HG03108 (cell line): Measurements from ENCODE around the gene ZDHHC14.

Experiments used
- ATAC-seq: cut with Tn5 transposase; IDR thresholded peaks from one replicate; pipeline ENCODE4 v1.9.1; 2021; ENCODE audit warnings: moderate library complexity; ENCODE audit not compliant: unreplicated experiment

ZDHHC14 gene

DNA sequence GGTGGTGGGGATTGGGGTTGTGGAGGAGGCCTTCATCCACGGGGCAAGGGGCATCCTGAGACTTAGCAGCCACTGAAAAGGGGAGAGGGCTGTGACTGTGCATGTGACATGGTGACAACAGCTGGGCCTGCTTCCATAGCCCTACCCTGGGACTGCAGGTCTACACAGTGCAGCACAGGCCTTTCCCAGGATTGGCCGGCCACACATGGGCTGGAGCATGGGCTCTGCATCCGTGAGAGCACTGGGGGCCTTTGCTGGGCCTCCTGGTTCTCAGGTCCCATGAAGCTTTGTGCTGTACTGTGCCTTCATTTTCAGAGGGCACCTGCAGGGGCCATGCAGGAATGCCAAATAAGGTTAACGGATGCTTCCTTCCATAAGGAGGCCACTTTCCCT is 56.0 kb downstream of the ZDHHC14 start:
- ATAC-seq, result no peak

DNA sequence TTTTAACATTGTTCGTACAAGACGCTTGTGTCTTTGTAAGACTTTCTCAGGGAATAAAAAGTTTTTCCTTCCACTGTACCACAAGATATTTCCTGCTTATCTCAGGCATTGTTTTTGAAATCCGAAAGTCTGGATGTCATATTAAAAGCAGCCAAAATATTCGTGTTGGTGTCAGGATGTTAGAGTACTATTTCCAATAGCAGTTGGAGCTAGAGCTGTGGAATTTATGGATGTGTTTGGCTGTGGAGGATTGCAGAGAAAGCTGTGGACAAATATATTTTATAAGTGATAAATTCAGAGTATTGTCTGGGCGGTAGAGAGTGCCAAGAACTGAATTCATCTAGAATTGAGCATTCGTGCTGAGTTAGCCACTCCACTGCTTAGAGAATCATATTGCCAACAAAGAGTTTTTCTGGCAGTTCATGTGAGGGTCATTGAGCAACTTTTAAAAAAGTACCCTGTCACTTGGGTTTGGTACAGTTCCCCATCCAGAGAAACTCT is 57.7 kb downstream of the ZDHHC14 start:
- no peak for ATAC-seq

DNA sequence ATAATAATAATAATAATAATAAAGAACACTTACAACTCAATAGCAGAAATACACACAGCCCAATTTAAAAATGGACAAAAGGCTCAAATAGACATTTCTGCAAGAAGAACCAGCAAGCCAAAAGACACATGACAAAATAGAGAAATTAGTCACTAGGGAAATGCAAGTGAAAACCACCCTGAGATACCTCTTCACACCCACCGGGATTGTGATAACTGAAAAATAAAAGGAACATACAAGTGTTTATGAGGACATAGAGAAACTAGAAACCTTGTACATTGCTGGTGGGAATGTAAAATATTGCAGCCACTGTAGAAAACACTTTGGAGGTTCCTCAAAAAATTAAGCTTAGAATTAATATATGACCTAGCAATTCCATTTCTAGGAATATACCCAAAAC is 59.2 kb downstream of the ZDHHC14 start:
- no peak for ATAC-seq

DNA sequence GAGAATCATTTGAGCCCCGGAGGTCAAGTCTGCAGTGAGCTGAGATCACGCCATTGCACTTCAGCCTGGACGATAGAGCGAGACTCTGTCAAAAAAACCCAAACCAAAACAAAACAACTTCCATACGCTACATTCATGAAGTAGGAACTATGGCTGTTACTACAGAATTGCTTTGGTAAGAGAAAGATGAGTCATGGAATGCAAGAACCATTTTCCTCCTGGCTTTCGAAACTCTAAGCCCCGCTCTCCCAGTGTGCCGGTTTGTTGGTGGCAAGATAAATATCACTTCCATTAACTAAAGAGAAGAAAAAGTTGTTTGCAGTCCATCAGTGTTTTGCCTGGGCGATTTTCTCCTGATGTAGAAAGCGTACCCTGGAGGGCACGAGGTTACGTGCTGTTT is 61.3 kb downstream of the ZDHHC14 start:
- no peak for ATAC-seq

DNA sequence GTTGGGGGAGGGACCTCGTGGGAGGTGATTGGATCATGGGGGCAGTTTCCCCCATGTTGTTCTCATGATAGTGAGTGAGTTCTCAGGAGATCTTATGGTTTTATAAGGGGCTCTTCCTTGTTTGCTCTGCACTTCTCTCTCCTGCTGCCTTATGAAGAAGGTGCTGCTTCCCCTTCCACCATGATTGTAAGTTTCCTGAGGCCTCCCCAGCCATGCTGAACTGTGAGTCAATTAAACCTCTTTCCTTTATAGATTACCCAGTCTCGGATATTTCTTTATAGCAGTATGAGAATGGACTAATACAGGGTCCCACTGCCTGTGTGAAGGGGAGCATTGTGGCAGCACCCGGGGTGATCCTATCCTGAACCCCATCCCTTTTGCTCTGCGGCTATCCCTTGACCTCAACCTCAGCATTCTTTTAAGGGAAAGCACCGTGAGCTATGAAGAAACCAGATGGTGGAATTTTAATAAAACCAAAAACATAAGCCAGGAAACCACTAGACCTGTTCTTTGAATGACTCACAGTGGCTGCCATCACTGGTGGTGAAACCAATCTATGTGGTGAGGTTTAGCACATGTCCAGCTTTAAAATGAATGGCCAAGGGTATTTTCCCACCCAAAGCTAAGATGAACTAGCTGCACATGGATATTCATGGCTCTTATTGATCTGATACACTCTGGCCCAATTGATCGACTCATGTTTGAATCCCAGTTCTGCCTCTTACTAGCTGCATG is 62.2 kb downstream of the ZDHHC14 start:
- ATAC-seq, result peak; percentile 92

DNA sequence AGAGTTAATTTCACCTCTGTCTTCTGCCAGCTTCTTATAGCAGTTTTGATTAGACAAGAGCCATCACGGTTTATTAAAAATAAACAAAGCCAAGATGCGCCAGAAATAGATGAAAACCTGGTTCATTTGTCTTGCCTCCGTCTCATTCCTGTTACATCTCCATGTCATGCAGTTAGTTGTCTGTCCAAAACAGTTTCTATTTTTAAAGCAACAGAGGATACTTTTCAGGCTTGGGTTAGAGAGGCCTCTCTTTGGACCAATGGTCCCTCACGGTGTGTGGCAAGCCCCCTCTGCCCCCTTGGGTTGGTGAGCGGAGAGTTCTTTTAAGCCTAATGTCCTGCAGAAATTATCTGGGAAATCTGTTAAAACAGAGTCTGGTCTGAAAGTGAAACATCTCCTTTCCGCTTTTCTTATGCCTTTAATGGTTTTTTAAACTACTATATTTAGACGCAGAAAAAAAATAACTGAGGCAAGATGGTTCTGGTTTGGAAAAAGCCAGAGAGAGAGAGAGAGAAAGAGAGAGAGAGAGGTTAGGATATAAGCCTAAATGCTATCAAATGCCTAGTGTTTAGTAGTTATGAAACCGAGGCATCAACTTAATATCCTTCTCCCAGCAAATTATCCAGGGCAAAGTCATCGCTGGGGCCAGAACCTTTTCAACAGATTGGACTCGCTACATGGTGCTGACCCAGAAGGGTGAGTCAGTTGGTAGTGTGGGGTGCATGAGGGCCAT is 64.5 kb downstream of the ZDHHC14 start:
- no peak for ATAC-seq

DNA sequence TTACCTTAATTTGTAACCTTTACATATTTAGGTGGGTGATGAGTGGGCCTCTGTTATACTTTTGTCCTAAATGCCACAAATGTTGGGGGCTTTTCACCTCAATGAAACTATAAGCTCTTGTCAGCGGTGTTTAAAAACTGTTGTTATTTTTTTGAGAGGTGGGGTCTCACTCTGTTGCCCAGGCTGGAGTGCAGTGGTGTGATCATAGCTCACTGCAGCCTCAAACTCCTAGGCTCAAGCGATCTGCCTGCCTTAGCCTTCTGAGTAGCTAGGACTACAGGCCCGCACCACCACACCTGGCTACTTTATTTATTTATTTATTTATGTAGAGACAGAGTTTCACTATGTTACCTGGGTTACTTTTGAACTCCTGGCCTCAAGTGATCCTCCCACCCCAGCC is 66.7 kb downstream of the ZDHHC14 start:
- no peak for ATAC-seq

DNA sequence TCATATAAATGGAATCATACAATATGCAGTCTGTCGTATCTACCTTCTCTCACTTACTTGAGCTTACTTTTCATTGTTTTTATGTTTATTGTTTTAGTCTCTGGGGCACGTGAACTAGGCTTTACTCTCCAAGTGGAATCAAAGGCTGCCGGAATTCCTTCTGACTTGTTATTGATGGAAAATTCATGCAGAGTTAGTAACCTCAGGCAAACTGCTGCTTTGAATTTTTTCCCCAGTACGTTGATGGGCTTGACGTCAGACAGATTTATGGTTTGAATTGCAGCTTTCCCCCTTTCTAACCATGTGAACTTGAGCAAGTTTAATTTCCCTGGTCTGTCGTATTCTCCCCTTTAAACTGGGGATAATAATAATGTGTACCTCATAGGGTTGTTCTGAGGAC is 68.6 kb downstream of the ZDHHC14 start:
- ATAC-seq, result no peak

DNA sequence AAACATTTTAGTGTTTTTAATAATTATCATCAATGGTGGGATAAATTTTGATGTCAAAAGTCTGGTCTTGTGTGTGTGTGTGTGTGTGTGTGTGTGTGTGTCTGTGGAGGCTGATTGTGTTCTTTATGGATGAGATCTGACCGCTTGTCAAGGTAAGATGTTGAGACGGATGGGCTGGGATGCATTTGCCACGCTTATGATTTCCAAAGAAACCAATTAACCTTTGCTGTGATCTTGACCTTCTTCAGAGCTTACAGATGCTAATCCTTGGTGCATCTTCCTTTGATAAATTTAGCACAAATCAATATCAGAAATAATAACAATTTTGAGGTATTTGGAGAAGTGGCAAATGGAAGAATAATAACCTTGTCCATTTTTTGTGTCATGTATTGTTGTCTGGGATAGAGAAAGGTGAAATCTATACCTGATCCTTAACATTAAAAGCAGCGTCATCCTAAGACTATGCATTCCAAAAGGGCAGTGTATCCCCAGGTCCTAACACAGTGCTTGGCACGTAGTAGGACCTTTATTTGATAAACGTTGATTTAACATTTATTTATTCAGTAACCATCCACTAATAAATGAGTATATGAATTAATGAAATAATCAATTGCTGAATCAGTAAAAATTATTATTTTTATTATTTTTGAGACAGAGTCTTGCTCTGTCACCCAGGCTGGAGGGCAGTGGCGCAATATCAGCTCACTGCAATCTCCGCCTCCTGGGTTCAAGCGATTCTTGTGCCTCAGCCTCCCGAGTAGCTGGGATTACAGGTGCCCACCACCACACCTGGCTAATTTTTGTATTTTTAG is 70.1 kb downstream of the ZDHHC14 start:
- ATAC-seq, result no peak

DNA sequence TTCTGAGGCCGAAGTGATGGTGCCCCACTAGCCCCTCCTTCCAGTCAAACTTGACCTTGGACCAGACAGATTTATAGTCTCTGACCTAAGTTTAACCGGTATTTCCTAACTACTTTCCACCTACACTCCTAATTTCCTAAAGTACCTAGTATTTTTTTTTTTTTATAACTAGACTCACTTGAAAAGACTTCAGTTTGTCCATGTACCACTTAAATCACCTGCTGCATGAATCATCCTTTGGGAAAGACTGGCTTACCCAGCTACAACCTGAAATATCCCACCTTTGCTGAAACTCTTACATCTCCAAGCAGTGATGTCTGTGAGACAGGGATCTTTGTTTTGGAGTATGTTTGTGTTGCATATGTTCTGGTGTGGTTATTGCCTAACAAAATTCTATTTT is 71.1 kb downstream of the ZDHHC14 start:
- no peak for ATAC-seq

DNA sequence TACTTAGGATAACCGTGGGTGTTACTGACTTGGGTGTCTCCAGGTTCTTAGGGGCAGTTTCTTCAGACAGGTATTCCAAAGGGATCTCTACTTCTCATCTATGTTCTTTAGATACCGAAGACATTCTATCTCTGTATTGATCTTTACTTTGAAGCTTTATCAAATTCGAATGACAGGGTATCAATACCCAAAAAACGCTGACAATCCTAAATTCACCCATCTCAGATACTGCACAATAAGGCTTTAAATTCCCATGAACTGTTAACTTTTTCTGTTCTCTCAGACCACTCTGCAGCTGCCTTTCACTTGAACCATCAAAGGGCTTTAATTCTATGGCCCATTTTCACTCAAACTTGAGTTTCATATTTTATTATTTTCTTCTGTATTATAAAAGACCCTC is 72.1 kb downstream of the ZDHHC14 start:
- no peak for ATAC-seq

DNA sequence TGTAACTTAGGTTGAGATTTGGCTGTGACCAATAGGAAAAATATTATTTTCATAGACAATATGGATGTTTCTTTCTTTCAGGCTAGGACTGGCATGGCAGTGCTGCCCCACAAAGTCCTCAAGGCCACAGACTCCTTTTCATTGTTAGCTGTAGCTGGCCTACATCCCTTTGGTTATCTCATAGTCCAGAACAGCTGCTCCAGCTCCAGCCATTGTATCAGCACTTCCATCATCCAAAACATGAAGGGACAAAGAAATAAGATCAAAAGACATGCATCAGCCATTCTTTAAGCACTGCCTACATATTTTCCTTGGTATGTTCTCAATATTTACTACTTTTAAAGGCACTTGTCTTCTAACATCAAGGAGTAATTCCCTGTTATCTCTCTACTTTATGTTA is 73.0 kb downstream of the ZDHHC14 start:
- no peak for ATAC-seq

DNA sequence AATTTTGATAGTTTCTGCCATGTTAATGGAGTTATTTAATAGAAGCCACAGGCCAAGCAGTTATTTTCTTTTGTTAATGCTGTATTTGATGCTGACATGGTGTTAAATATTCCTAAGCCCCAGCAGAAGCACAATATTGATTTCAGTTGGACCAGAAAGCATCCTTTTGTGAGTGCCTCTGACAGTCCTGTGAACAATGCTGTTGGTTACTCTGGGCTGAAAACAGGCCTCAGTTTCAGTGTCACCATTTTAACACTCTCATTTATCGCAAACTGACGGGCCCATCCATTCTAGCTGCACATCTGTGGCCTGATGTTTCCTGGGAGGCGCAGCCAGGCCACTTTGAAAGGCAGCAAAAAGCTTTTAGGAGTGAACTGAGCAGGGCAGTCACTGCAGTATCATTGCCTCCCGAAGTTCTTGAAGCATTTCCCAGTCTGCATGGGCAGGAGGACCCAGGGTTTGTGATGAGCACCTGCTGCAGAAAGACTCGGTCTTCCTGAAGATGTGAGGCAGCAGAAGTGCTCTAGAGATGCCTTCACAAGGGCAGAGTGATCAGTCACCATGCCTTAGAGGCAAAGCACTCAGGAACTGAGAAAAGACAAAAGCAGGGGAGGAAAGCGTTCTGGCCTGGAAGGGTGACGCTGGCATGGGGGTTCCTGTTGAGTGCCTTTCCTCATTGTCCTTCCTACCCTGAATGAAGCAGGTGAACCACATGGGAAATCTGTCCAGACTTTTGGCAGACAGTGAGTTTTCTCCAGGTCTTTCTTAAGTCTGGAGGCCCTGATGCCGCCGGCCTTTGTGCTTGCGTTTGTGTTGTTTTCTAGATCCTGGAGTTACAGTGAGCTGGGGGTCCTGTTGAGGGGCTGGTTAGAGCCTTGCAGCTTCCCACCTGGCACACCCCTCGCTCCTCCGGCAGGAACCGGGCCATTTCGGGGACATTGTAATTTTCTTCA is 74.0 kb downstream of the ZDHHC14 start:
- no peak for ATAC-seq

DNA sequence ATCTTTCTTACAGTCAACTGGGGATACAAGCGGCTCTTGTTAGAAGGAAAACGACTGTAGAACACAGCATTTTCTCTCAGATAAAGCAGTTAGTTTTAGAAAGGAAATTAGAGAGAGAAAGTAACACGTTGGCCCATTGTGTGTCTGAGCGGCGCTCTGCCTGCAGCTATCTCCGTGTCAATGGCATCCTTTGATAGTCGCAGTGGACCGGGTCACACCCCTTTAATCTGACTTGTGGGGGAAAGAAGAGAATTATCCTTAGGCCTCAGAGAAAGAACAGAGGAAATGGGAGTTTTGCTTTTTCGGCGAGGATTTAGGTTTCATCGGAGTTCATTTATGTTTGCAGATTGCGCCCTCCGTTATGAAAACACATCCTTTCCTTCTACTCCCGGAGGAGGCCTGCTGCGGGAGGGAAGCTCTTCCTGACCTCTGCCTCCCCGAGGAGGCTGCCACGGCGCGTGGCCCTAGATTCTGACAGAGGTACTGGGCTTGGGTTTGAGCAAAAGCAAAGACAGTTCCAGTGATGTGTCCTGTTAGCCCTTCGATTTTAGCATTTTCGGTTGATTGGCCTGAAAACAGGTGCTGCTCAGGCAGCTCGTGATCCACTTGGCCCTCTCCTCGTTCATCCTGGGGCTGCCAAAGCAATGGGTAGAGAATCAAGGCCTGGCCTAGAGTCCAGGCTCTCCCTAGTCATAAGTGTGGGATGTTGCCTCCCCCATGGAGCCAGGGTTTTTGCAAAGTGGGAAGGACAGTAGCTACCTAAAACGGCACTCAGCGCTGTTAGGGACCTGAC is 74.9 kb downstream of the ZDHHC14 start:
- ATAC-seq, result no peak

DNA sequence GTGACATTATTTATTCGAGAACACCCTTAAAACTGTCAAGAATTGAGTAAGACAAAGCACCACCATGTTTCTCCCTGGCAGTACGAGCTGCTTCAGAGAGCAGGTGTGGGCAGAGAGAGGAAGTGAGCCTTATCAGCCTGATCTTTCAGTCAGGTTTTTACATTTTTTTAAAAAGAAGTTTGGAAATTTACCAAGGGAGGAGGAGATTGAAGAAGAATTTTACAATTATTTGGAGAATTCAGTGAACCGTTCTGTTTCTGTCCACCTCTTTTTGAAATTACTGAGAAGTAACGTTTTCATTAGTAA is 75.5 kb downstream of the ZDHHC14 start:
- peak; percentile 49 for ATAC-seq

DNA sequence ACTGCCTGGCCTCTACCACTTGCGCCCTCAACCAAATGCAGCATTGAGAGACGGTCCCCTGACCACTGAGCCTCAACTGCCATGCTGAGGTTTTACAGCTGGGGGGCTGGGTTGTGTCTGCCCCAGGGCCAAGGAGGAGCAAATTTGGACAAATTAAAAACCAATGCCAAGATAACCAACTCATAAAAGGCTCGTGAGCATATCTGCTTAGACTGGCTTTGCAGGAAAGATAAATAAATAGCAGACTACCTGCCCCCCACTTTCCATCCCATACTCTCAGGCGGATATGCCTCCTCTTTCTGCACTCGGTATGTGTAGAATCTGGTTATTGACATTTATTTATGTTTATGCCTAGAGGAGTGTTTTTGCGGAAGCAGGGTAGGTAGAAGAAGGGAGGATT is 76.8 kb downstream of the ZDHHC14 start:
- no peak for ATAC-seq

DNA sequence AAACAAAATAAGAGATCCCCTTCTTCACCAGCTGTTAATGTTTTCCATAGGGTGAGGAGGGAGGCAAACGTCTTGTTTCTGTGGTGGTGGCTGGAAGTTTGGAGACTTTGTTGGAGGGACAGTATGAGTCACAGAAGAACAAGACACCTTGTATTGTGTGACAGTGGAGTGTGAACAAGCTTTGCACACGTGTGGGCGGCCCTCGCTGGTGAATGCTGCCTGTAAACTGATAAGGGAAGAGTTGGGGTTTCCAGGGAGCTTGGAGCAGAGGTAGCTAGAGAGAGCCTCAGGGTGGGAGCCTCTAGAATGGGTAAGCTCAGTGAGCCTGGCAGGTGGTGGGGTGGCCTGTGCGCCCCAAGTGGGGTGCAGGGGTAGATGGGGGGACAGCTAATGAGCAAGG is 78.3 kb downstream of the ZDHHC14 start:
- no peak for ATAC-seq

DNA sequence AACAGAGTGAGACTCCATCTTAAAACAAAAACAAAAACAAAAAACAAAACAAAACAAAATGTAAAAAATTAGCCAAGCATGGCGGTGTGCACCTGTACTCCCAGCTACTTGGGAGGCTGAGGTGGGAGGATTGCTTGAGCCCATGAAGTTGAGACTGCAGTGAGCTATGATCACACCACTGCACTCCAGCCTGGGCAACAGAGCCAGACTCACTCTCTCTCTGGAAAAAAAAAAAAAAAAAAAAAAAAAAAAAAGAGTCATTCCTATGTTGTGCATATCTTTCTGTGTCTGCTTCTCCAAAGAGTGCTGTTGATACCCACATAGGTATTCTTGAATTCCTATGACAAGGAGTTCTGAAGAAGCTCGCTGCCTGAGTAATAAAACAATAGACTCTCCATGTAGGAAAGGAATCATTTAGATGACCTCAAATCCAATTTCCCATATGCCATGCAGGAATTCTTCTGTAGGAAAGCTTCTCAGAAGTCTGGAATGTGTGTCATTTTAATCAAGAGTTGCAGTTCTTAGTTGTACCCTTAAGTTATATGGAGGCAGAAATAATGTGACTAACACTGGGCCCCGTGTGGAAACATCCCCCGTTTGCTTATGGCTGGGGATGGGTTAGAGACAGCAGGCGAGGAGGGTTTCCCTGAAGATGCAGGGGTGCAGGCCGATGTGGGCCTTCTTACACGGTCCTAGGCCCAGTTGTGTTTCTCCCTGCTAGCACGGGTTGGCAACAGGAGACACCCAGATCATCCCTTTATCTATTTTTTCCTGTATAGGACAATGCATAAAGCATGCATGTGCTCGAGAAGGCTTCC is 79.4 kb downstream of the ZDHHC14 start:
- no peak for ATAC-seq
